K562 (cell line): ENCODE results near the gene PITPNC1. TPM values are rescaled to one million over a fixed set of nuclear protein-coding genes. Genes with fewer than 3 reads are reported as not detected.

Experiments
- ATAC-seq: fragments of 200-7000 bp; cut with Tn5 transposase; 3 replicates; pipeline ENCODE4 v1.9.1; 2020; ENCODE audit warnings: moderate library complexity
- BruUV-seq: library from RNA; stranded (reverse); fragments of 400-500 nt; replicated peaks from 2 replicates; lab custom pipeline; 2021; lab: Mats Ljungman, UMichigan
- CTCF ChIA-PET: fragments of 300-600 bp; formaldehyde crosslinking; extraction: SDS; loops from one replicate; lab custom pipeline; 2021; ENCODE audit warnings: low intra/inter-chr PET ratio; lab: Yijun Ruan, JAX
- POLR2A ChIA-PET: fragments of 300-600, 350-650 bp; sonication (Branson Sonifier 250); formaldehyde crosslinking; extraction: SDS; loops from one replicate; lab custom pipeline; 2021; ENCODE audit warnings: antibody characterized with exemption, inconsistent platforms; lab: Yijun Ruan, JAX
- DNase-seq, 4 experiments: peaks; one replicate each; pipeline versions ENCODE4 v3.0.0 to v3.0.0-alpha.2; 2011 to 2018; ENCODE audit warnings: low spot score in 3 of 4, mixed read lengths in 3 of 4; ENCODE audit errors: extremely low read depth in 1 of 4
- FAIRE-seq: peaks from 2 replicates; lab custom pipeline; 2011; peaks lifted over from hg19 to GRCh38; lab: Jason Lieb, UNC
- H2AFZ ChIP-seq: 2 replicates; pipeline ENCODE4 v1.6.0; 2011; ENCODE audit warnings: low read depth, low read length, control low read depth, inconsistent platforms
- H3K27ac ChIP-seq: fragments of 200-600 bp; 3 replicates; pipeline ENCODE4 v1.8.0; 2011; ENCODE audit warnings: low read depth, mild to moderate bottlenecking, control low read depth, inconsistent platforms, low read length, moderate library complexity, mixed read lengths; ENCODE audit errors: extremely low read depth
- H3K27me3 ChIP-seq, 2 experiments: fragments of 300-600 bp in 1 of 2; 2 replicates in 1 of 2; 3 replicates in 1 of 2; pipeline versions ENCODE4 v1.6.0 to v1.8.0; 2011; ENCODE audit warnings: inconsistent platforms in 2 of 2, low read length in 2 of 2, mild to moderate bottlenecking in 1 of 2, mixed read lengths in 1 of 2, moderate library complexity in 1 of 2; ENCODE audit not compliant: control insufficient read depth in 2 of 2, insufficient read depth in 2 of 2
- H3K36me3 ChIP-seq: fragments of 300-600 bp; 3 replicates; pipeline ENCODE4 v1.8.0; 2011; ENCODE audit warnings: mild to moderate bottlenecking, low read length, inconsistent platforms; ENCODE audit not compliant: control insufficient read depth, insufficient read depth
- H3K4me1 ChIP-seq, 2 experiments: fragments of 200-600 bp in 1 of 2; replicated peaks in 1 of 2; 2 replicates in 1 of 2; 3 replicates in 1 of 2; pipeline versions ENCODE4 v1.5.1 to v1.8.0; 2011; ENCODE audit warnings: inconsistent platforms in 2 of 2, low read length in 2 of 2, mild to moderate bottlenecking in 1 of 2, mixed read lengths in 1 of 2, moderate library complexity in 1 of 2; ENCODE audit not compliant: control insufficient read depth in 2 of 2, insufficient read depth in 2 of 2
- H3K4me2 ChIP-seq: 2 replicates; pipeline ENCODE4 v1.6.1; 2011; ENCODE audit warnings: low read length, control low read depth, inconsistent platforms, mixed read lengths; ENCODE audit not compliant: insufficient read depth
- H3K4me3 ChIP-seq: fragments of 200-600 bp; sonication (generic), shearing (Covaris generic); 2 replicates; pipeline ENCODE4 v1.5.1; 2016; ENCODE audit warnings: control low read depth, inconsistent platforms
- H3K79me2 ChIP-seq: fragments of 200-600 bp; 3 replicates; pipeline ENCODE4 v1.8.0; 2011; ENCODE audit warnings: low read length, inconsistent platforms; ENCODE audit not compliant: control insufficient read depth, insufficient read depth
- H3K9ac ChIP-seq, 2 experiments: 2 replicates each; pipeline versions ENCODE4 v1.6.0 to v1.6.1; 2011; ENCODE audit warnings: low read depth in 2 of 2, low read length in 2 of 2, control low read depth in 1 of 2, inconsistent platforms in 1 of 2, mild to moderate bottlenecking in 1 of 2, mixed read lengths in 1 of 2; ENCODE audit not compliant: insufficient read depth in 1 of 2
- H3K9me1 ChIP-seq: one replicate; pipeline ENCODE4 v1.6.0; 2011; ENCODE audit warnings: inconsistent platforms, mild to moderate bottlenecking, low read length, moderate library complexity; ENCODE audit not compliant: control insufficient read depth, insufficient read depth
- H3K9me3 ChIP-seq: replicated peaks from 2 replicates; pipeline ENCODE4 v1.5.1; 2011; ENCODE audit warnings: low read depth, low read length, inconsistent platforms; ENCODE audit not compliant: control insufficient read depth, insufficient read depth
- H4K20me1 ChIP-seq: replicated peaks from 2 replicates; pipeline ENCODE4 v1.6.1; 2011; ENCODE audit warnings: low read length, inconsistent platforms, mixed read lengths; ENCODE audit not compliant: control insufficient read depth, insufficient read depth
- ARNT ChIP-seq, 2 experiments: fragments of 450-650 bp; IDR thresholded peaks; 2 replicates each; pipeline ENCODE4 v1.6.1; 2016; ENCODE audit warnings: mild to moderate bottlenecking in 1 of 2
- CEBPB ChIP-seq: fragments of 450-650 bp; IDR thresholded peaks from 2 replicates; pipeline ENCODE4 v1.6.1; 2016; ENCODE audit warnings: missing genetic modification characterization, missing compliant biosample characterization
- EHMT2 ChIP-seq: fragments of 450-650 bp; IDR thresholded peaks from 2 replicates; pipeline ENCODE4 v1.6.1; 2018; ENCODE audit warnings: antibody characterized with exemption
- EP300 ChIP-seq: IDR thresholded peaks from 2 replicates; pipeline ENCODE4 v1.6.1; 2012; ENCODE audit warnings: low read length, improper control_type of control experiment
- ERF ChIP-seq: fragments of 450-650 bp; formaldehyde crosslinking; IDR thresholded peaks from 2 replicates; pipeline ENCODE4 v1.4.0; 2020; ENCODE audit warnings: mild to moderate bottlenecking, mixed read lengths
- HDAC1 ChIP-seq, 2 experiments: fragments of 450-650 bp; IDR thresholded peaks; 2 replicates each; pipeline ENCODE4 v1.6.1; 2016 to 2017; ENCODE audit warnings: inconsistent platforms in 1 of 2, mild to moderate bottlenecking in 1 of 2, moderate library complexity in 1 of 2
- JUND ChIP-seq, 2 experiments: IDR thresholded peaks; 2 replicates in 1 of 2; 3 replicates in 1 of 2; pipeline ENCODE4 v1.6.1; 2011; ENCODE audit warnings: borderline replicate concordance in 2 of 2, low read depth in 2 of 2, low read length in 2 of 2, improper control_type of control experiment in 1 of 2, missing biosample characterization in 1 of 2, missing genetic modification characterization in 1 of 2, missing genetic modification reagents in 1 of 2
- KLF10 ChIP-seq: fragments of 250-450 bp; sonication (Bioruptor Pico); IDR thresholded peaks from 2 replicates; pipeline ENCODE4 v1.6.1; 2021; ENCODE audit warnings: matching md5 sums
- MEIS2 ChIP-seq: fragments of 450-650 bp; IDR thresholded peaks from 2 replicates; pipeline ENCODE4 v1.6.1; 2014; ENCODE audit warnings: mild to moderate bottlenecking; ENCODE audit not compliant: partially characterized antibody
- MXI1 ChIP-seq: IDR thresholded peaks from 2 replicates; pipeline ENCODE4 v1.6.1; 2011; ENCODE audit warnings: low read depth, mild to moderate bottlenecking, improper control_type of control experiment, low read length
- NCOR1 ChIP-seq: fragments of 450-650 bp; IDR thresholded peaks from 2 replicates; pipeline ENCODE4 v1.6.1; 2016; ENCODE audit warnings: mild to moderate bottlenecking, moderate library complexity
- NR3C1 ChIP-seq: sonication (generic); formaldehyde crosslinking; IDR thresholded peaks from 2 replicates; pipeline ENCODE4 v1.8.1; 2022; ENCODE audit warnings: missing genetic modification reagents
- PML ChIP-seq: IDR thresholded peaks from 2 replicates; pipeline ENCODE4 v1.6.1; 2012; ENCODE audit warnings: low read length, inconsistent platforms
- SMARCB1 ChIP-seq: IDR thresholded peaks from 2 replicates; pipeline ENCODE4 v1.6.1; 2011; ENCODE audit warnings: improper control_type of control experiment, low read depth; ENCODE audit not compliant: insufficient read length
- TEAD4 ChIP-seq, 2 experiments: sonication (generic) in 1 of 2; formaldehyde crosslinking in 1 of 2; IDR thresholded peaks; 2 replicates each; pipeline versions ENCODE4 v1.6.1 to v1.8.0; 2012 to 2022; ENCODE audit warnings: borderline replicate concordance in 1 of 2, inconsistent platforms in 1 of 2, low read length in 1 of 2, mild to moderate bottlenecking in 1 of 2, missing genetic modification reagents in 1 of 2
- ZNF384 ChIP-seq: IDR thresholded peaks from 2 replicates; pipeline ENCODE4 v1.6.1; 2012; ENCODE audit warnings: low read depth, low read length, improper control_type of control experiment
- WGBS: fragments of 100-300 bp; shearing (Covaris generic); methylation state at CpG from one replicate; pipeline ENCODE4 v1.1.6; 2016; ENCODE audit warnings: low coverage, mixed read lengths; ENCODE audit not compliant: insufficient coverage; ENCODE audit errors: missing lambda C conversion rate; 5-methylcytosine and 5-hydroxymethylcytosine counted together
- in situ Hi-C: fragments of 300-500 bp; cut with MboI; formaldehyde crosslinking; loops from 4 replicates; pipeline ENCODE4 v1.15.0; 2018; ENCODE audit warnings: inconsistent platforms, mixed read lengths
- intact Hi-C: fragments of 100-400 bp; cut with micrococcal nuclease; formaldehyde crosslinking; loops from 2 replicates; pipeline ENCODE4 v1.14.2; 2022
- polyA plus RNA-seq, 8 experiments: library from polyadenylated mRNA; depleted of rRNA in 4 of 8; stranded (reverse) in 5 of 8; unstranded in 3 of 8; fragments of >200 nt; fragmentation: Nextera tagmentation in 2 of 8; fragmentation: Illumina TruSeq in 1 of 8; extraction: Ambion mirVana in 2 of 8; extraction: Trizol in 1 of 8; gene quantifications; 2 replicates each; pipeline versions ENCODE4 v1.2.1 to v1.2.3, GENCODE V29; 2011 to 2014; ENCODE audit warnings: inconsistent platforms in 1 of 8, missing spikeins in 1 of 8
- total RNA-seq, 7 experiments: library from RNA; depleted of rRNA in 6 of 7; stranded (reverse); fragments of >200 nt in 6 of 7; fragmentation: Illumina TruSeq in 2 of 7; extraction: Trizol in 2 of 7; gene quantifications; 2 replicates each; pipeline versions ENCODE4 v1.2.1 to v1.2.3, GENCODE V29; 2011 to 2021; ENCODE audit warnings: low replicate concordance in 1 of 7
- TF ChIP-seq, protein P1 (sequence below), 2 experiments: IDR thresholded peaks; 2 replicates each; pipeline ENCODE4 v1.6.1; 2012; ENCODE audit warnings: improper control_type of control experiment in 2 of 2, low read depth in 2 of 2, low read length in 2 of 2, borderline replicate concordance in 1 of 2

Gene PITPNC1
- total and polyA plus RNA-seq, 9 of the 15 experiments (the other 6 are each of a cell fraction or from before 2014, with no cell fraction given) = 0.11 to 1.1 (median 0.65) TPM

DNA sequence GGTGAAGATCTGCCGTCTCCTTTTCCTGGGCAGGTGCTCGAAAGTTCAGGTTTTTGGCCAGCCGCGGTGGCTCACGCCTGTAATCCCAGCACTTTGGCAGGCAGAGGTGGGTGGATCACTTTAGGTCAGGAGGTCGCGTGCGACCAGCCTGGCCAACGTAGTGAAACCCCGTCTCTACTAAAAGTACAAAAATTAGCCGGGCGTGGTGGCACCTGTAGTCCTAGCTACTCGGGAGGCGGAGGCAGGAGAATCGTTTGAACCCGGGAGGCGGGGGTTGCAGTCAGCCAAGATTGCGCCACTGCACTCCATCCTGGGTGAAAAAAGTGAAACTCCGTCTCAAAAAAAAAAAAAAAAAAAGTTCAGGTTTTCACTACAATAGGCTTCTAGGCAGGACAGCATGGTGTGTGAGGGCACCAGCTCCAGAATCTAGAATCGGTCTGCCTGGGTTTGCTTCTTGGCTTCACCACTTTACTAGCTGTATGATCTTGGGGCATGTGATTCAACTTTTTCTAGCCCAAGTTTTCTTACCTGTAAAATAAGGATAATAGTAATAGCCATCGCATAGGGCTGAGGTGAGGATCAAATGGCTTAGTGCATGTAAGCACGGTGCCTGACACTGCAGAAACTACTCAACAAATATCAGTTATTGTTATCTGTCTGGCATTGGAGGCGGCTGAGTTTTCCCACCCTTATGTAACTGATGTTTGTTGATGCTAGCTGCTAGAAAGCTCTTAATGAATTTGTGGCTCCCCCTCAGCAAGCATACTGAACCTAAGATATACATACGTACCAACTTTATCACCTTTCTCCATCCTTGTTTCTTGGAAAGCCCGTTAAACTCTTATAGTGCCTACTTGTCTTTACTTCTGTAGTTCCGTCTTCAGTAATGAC, 12.0 kb upstream of the PITPNC1 start (continued):
- TF ChIP-seq EP300 (peak; percentile 19; the same call in 1 of the 2 replicates), NCOR1 (peak; percentile 54; the same call in 1 of the 2 replicates), CEBPB (tag) (peak; percentile 77), ZNF384 (0 out of 2 replicates have a peak, but pooled peaks have one; percentile 18), ERF (CRISPR knock-in tag) (no peak), MXI1 (no peak), SMARCB1 (peak; percentile 61), TEAD4 (IDR thresholded peaks at IDR 0.05; ENCODE audit: low read length) (0 out of 2 replicates have a peak, but pooled peaks have one; percentile 14), TEAD4 (CRISPR knock-in tag; IDR thresholded peaks at IDR 0.05; ENCODE audit: borderline replicate concordance) (no peak)

DNA sequence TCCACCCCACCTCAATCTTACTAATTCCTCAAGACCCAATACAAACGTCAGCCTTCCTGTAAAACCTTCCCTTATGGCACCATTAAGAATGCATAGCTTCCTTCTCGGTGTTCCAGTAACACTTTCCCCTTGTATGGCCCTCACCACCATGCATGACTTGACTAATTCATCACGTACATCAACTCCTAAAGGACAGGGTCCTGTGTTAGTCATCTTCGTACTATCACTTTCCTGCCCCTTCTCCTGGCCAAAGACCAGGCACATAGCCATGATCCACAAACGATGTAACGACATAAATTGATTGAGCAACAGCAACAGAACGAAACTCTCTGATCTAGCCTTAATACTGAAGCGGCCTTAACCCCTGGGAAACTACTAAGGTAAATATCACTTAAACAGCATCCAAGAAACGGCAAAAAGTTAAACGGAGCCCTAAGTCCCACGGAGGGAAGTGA, 11.3 kb upstream of the PITPNC1 start:
- intact Hi-C loops = no loop called here
- POLR2A ChIA-PET = interaction anchor here (1.0 to 2.2 kb wide), 6 partner anchors 9 to 187 kb away, joined by 3 to 15 read pairs (median 4); no protein-coding TSS in a partner anchor
- peak; percentile 9 for TF ChIP-seq MEIS2
- peak in 1 of 2 experiments; percentile 8; a peak in 1 of 4 replicates for TF ChIP-seq HDAC1 (IDR thresholded peaks at IDR 0.05)
- peak; percentile 8; the same call in 1 of the 2 replicates for TF ChIP-seq JUND (IDR thresholded peaks at IDR 0.05; ENCODE audit: borderline replicate concordance, low read depth, low read length)
- no peak for TF ChIP-seq JUND (tag; IDR thresholded peaks at IDR 0.05; ENCODE audit: borderline replicate concordance, low read depth, low read length)
- TF ChIP-seq NR3C1 (CRISPR knock-in tag) = no peak
- TF ChIP-seq EHMT2 = 0 out of 2 replicates have a peak, but pooled peaks have one; percentile 28
- no peak for TF ChIP-seq KLF10 (CRISPR knock-in tag)
- peak in 1 of 2 experiments; percentile 46; a peak in 2 of 4 replicates for TF ChIP-seq ARNT (IDR thresholded peaks at IDR 0.05)
- 0 out of 2 replicates have a peak, but pooled peaks have one; percentile 14 for TF ChIP-seq PML
- TF ChIP-seq, protein P1, sequence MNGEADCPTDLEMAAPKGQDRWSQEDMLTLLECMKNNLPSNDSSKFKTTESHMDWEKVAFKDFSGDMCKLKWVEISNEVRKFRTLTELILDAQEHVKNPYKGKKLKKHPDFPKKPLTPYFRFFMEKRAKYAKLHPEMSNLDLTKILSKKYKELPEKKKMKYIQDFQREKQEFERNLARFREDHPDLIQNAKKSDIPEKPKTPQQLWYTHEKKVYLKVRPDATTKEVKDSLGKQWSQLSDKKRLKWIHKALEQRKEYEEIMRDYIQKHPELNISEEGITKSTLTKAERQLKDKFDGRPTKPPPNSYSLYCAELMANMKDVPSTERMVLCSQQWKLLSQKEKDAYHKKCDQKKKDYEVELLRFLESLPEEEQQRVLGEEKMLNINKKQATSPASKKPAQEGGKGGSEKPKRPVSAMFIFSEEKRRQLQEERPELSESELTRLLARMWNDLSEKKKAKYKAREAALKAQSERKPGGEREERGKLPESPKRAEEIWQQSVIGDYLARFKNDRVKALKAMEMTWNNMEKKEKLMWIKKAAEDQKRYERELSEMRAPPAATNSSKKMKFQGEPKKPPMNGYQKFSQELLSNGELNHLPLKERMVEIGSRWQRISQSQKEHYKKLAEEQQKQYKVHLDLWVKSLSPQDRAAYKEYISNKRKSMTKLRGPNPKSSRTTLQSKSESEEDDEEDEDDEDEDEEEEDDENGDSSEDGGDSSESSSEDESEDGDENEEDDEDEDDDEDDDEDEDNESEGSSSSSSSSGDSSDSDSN (IDR thresholded peaks at IDR 0.05; ENCODE audit: borderline replicate concordance in 1 of 2, low read depth in 2 of 2, low read length in 2 of 2) = peak in 1 of 2 experiments; percentile 49; a peak in 1 of 4 replicates

More for the DNA sequence above, 11.3 kb upstream of the PITPNC1 start:
- H3K9me1 ChIP-seq = no peaks in the 10 kb centered on the region
- peak; percentile 77 for ATAC-seq
- peak overlapping the region; percentile 94 for H3K27ac ChIP-seq
- peaks cover 43% of the 10 kb centered on the region for H3K36me3 ChIP-seq
- CTCF ChIA-PET = no interaction called here
- no peaks in the 10 kb centered on the region for H3K27me3 ChIP-seq
- peak; percentile 74 for FAIRE-seq
- H3K9me3 ChIP-seq = no peaks in the 10 kb centered on the region
- peak in 2 of 4 experiments; percentile 26 to 70 for DNase-seq
- peak overlapping the region; percentile 99 for H3K4me2 ChIP-seq
- peaks cover 57% of the 10 kb centered on the region for H3K79me2 ChIP-seq
- H3K4me1 ChIP-seq = peaks cover 14 to 19% of the 10 kb centered on the region in 2 experiments; a peak in 4 of 5 replicates
- H4K20me1 ChIP-seq = peaks cover 36% of the 10 kb centered on the region
- WGBS = under 1% methylated on average over 11 of the region's 11 CpGs
- H3K4me3 ChIP-seq = peak overlapping the region; percentile 92
- peak overlapping the region; percentile 92; the same call in 1 of the 2 replicates for H2AFZ ChIP-seq
- in situ Hi-C loops = no loop called here
- no TSS peak for BruUV-seq
- peak overlapping the region; percentile 97 to 98 for H3K9ac ChIP-seq
